ENCODE measurements around the gene ARSA.

- TF ChIP-seq CTCF (conservative IDR thresholded peaks at IDR 0.05; ENCODE audit: low read depth, low read length) (no peak), EZH2phosphoT487 (IDR thresholded peaks at IDR 0.05; ENCODE audit: borderline replicate concordance, low read length) (no peak), EZH2 (IDR thresholded peaks at IDR 0.05; ENCODE audit: low read length, unreplicated experiment) (no peak)
Observed at GRCh38 chr22:50602338-50602700, 25.6 kb downstream of the ARSA start.
